ENCODE data around the gene ABCA3. TPM values are rescaled to one million over a fixed set of nuclear protein-coding genes. Genes with fewer than 3 reads are reported as not detected.

ABCA3 gene
- polyA plus RNA-seq, 3 donors: 4.3 to 5.5 (median 5.4) TPM

GRCh38 chr16:2237493-2238149 lies 102.9 kb downstream of the ABCA3 start:
- no peak for DNase-seq (ENCODE audit: low read depth in 3 of 3, low spot score in 2 of 3)

- DNase-seq (ENCODE audit: low read depth in 3 of 3, low spot score in 2 of 3): no peak
Measured at GRCh38 chr16:2237102-2237482, 103.4 kb downstream of the ABCA3 start.

GRCh38 chr16:2236337-2237101 lies 104.0 kb downstream of the ABCA3 start, which contains the start of gene DNASE1L2:
Gene DNASE1L2 (plus strand): TSS chr16:2236444. CDS start chr16:2236817, 373 bp downstream.
- no peak for DNase-seq (ENCODE audit: low read depth in 3 of 3, low spot score in 2 of 3)

- no peak for DNase-seq (ENCODE audit: low read depth in 3 of 3, low spot score in 2 of 3)
Measured at GRCh38 chr16:2235695-2236336, 104.7 kb downstream of the ABCA3 start.

GRCh38 chr16:2235234-2235651 lies 105.3 kb downstream of the ABCA3 start:
- no peak for DNase-seq (ENCODE audit: low read depth in 3 of 3, low spot score in 2 of 3)

GRCh38 chr16:2234813-2235170 lies 105.7 kb downstream of the ABCA3 start:
- no peak for DNase-seq (ENCODE audit: low read depth in 3 of 3, low spot score in 2 of 3)

GRCh38 chr16:2233872-2234812 lies 106.4 kb downstream of the ABCA3 start:
- DNase-seq (ENCODE audit: low read depth in 3 of 3, low spot score in 2 of 3): no peak

- no peak for DNase-seq (ENCODE audit: low read depth in 3 of 3, low spot score in 2 of 3)
Measured at GRCh38 chr16:2233046-2233775, 107.3 kb downstream of the ABCA3 start.

GRCh38 chr16:2232094-2232990 lies 108.2 kb downstream of the ABCA3 start:
- no peak for DNase-seq (ENCODE audit: low read depth in 3 of 3, low spot score in 2 of 3)

- no peak for DNase-seq (ENCODE audit: low read depth in 3 of 3, low spot score in 2 of 3)
Measured at GRCh38 chr16:2231016-2231931, 109.3 kb downstream of the ABCA3 start.

- no peak for DNase-seq (ENCODE audit: low read depth in 3 of 3, low spot score in 2 of 3)
Measured at GRCh38 chr16:2230376-2230775, 110.2 kb downstream of the ABCA3 start.

- no peak for DNase-seq (ENCODE audit: low read depth in 3 of 3, low spot score in 2 of 3)
Measured at GRCh38 chr16:2229632-2230250, 110.8 kb downstream of the ABCA3 start.

GRCh38 chr16:2229091-2229490 lies 111.4 kb downstream of the ABCA3 start:
- no peak for DNase-seq (ENCODE audit: low read depth in 3 of 3, low spot score in 2 of 3)

- no peak for DNase-seq (ENCODE audit: low read depth in 3 of 3, low spot score in 2 of 3)
Measured at GRCh38 chr16:2228161-2228824, 112.2 kb downstream of the ABCA3 start.

GRCh38 chr16:2226918-2227317 lies 113.6 kb downstream of the ABCA3 start:
- no peak for DNase-seq (ENCODE audit: low read depth in 3 of 3, low spot score in 2 of 3)

GRCh38 chr16:2226245-2226793 lies 114.2 kb downstream of the ABCA3 start:
- no peak for DNase-seq (ENCODE audit: low read depth in 3 of 3, low spot score in 2 of 3)
